B cell (primary cell): Measurements from ENCODE around the gene CD74. TPM values are rescaled to one million over a fixed set of nuclear protein-coding genes. Genes with fewer than 3 reads are reported as not detected.

ENCODE experiments used
- ATAC-seq: fragments of 200-7000 bp; cut with Tn5 transposase; one replicate; pipeline ENCODE4 v1.10.0; 2021; ENCODE audit warnings: low read depth, mild to moderate bottlenecking, moderate number of reproducible peaks, moderate library complexity
- CTCF ChIA-PET: fragments of 350-600 bp; sonication (Branson Sonifier 250); formaldehyde crosslinking; loops from one replicate; lab custom pipeline; 2021; ENCODE audit warnings: antibody characterized with exemption, inconsistent platforms; lab: Charles Lee
- POLR2A ChIA-PET: fragments of 350-600 bp; sonication (Branson Sonifier 250); formaldehyde crosslinking; loops from one replicate; lab custom pipeline; 2021; ENCODE audit warnings: antibody characterized with exemption; lab: Charles Lee
- DNase-seq: peaks from one replicate; pipeline ENCODE4 v3.0.0; 2013
- H2AFZ ChIP-seq: 2 replicates; pipeline ENCODE4 v1.6.1; 2012; ENCODE audit warnings: mild to moderate bottlenecking, low read depth, low read length; ENCODE audit not compliant: insufficient read depth, poor library complexity, severe bottlenecking
- H3K27ac ChIP-seq, 2 donors: 1 replicate in 1 of 2; 2 replicates in 1 of 2; pipeline ENCODE4 v1.5.1; 2012 to 2013; ENCODE audit warnings: low read length in 2 of 2, mild to moderate bottlenecking in 2 of 2, moderate library complexity in 1 of 2
- H3K27me3 ChIP-seq, 4 experiments: fragments of 200-600 bp in 1 of 4; sonication (generic) in 1 of 4; replicated peaks in 1 of 4; 1 replicate in 2 of 4; 2 replicates in 2 of 4; pipeline versions ENCODE4 v1.6.1 to v1.7.0; 2013 to 2016; ENCODE audit warnings: low read length in 3 of 4, mild to moderate bottlenecking in 2 of 4, mixed read lengths in 1 of 4, moderate library complexity in 1 of 4; ENCODE audit not compliant: insufficient read depth in 4 of 4, control insufficient read depth in 3 of 4; ENCODE audit errors: control extremely low read depth in 1 of 4
- H3K36me3 ChIP-seq, 2 experiments: replicated peaks in 1 of 2; 1 replicate in 1 of 2; 2 replicates in 1 of 2; pipeline versions ENCODE4 v1.6.1 to v1.7.1; 2013; ENCODE audit warnings: low read length in 1 of 2; ENCODE audit not compliant: insufficient read depth in 2 of 2, control insufficient read depth in 1 of 2; ENCODE audit errors: control extremely low read depth in 1 of 2, extremely low read depth in 1 of 2
- H3K4me1 ChIP-seq, 2 donors: fragments of 200-600 bp in 1 of 2; sonication (generic) in 1 of 2; 1 replicate in 1 of 2; 2 replicates in 1 of 2; pipeline versions ENCODE4 v1.5.1 to v1.6.1; 2013 to 2017; ENCODE audit warnings: low read length in 2 of 2; ENCODE audit not compliant: control insufficient read depth in 2 of 2, insufficient read depth in 2 of 2
- H3K4me2 ChIP-seq: replicated peaks from 2 replicates; pipeline ENCODE3; 2012; ENCODE audit warnings: mild to moderate bottlenecking, low read depth, low read length; ENCODE audit not compliant: poor library complexity, severe bottlenecking
- H3K4me3 ChIP-seq, 5 experiments: fragments of 200-600 bp in 1 of 5; sonication (generic) in 1 of 5; 1 replicate in 3 of 5; 2 replicates in 2 of 5; pipeline versions ENCODE4 v1.5.1 to v1.7.0; 2011 to 2016; ENCODE audit warnings: low read length in 4 of 5, mild to moderate bottlenecking in 4 of 5, low read depth in 2 of 5, control low read depth in 1 of 5, moderate library complexity in 1 of 5; ENCODE audit not compliant: insufficient read depth in 1 of 5; ENCODE audit errors: control extremely low read depth in 1 of 5, extremely low read depth in 1 of 5
- H3K79me2 ChIP-seq: fragments of 200-600 bp; sonication (generic); one replicate; pipeline ENCODE4 v1.6.0; 2016; ENCODE audit warnings: low read length; ENCODE audit not compliant: control insufficient read depth, insufficient read depth
- H3K9ac ChIP-seq: fragments of 200-600 bp; sonication (generic); 2 replicates; pipeline ENCODE4 v1.6.1; 2017; ENCODE audit warnings: mild to moderate bottlenecking, low read length, moderate library complexity
- H3K9me3 ChIP-seq, 3 donors: one replicate each; pipeline versions ENCODE4 v1.6.1 to v1.7.1; 2013; ENCODE audit warnings: low read length in 2 of 3; ENCODE audit not compliant: control insufficient read depth in 2 of 3, insufficient read depth in 1 of 3; ENCODE audit errors: control extremely low read depth in 1 of 3
- H4K20me1 ChIP-seq: 2 replicates; pipeline ENCODE4 v1.6.0; 2012; ENCODE audit warnings: mild to moderate bottlenecking, low read length; ENCODE audit not compliant: insufficient read depth, control insufficient read depth, poor library complexity, severe bottlenecking
- H3K27ac Mint-ChIP-seq: one replicate; pipeline ENCODE4 v1.8.0; 2021; ENCODE audit warnings: mixed read lengths
- H3K27me3 Mint-ChIP-seq: one replicate; pipeline ENCODE4 v1.8.0; 2021; ENCODE audit warnings: mixed read lengths
- H3K4me1 Mint-ChIP-seq: one replicate; pipeline ENCODE4 v1.8.0; 2021; ENCODE audit warnings: mixed read lengths
- H3K4me3 Mint-ChIP-seq: one replicate; pipeline ENCODE4 v1.8.0; 2021; ENCODE audit warnings: mixed read lengths
- H3K9me3 Mint-ChIP-seq: one replicate; pipeline ENCODE4 v1.8.0; 2022; ENCODE audit warnings: mixed read lengths; ENCODE audit not compliant: insufficient read depth
- EZH2 ChIP-seq: IDR thresholded peaks from 2 replicates; pipeline ENCODE4 v1.6.1; 2012; ENCODE audit warnings: borderline replicate concordance, low read depth, mild to moderate bottlenecking, moderate library complexity, low read length; ENCODE audit not compliant: insufficient read depth, poor library complexity, severe bottlenecking
- WGBS: methylation state at CpG from one replicate; pipeline ENCODE4 v1.1.5; 2013; ENCODE audit warnings: missing lambda C conversion rate; ENCODE audit not compliant: insufficient coverage; 5-methylcytosine and 5-hydroxymethylcytosine counted together
- intact Hi-C: fragments of 100-400 bp; cut with micrococcal nuclease; formaldehyde crosslinking; loops from one replicate; pipeline ENCODE4 v1.10.0; 2022
- polyA plus RNA-seq: library from polyadenylated mRNA; depleted of rRNA; stranded (reverse); fragments of >200 nt; gene quantifications from 2 replicates; pipeline ENCODE4 v1.2.3, GENCODE V29; 2012
- total RNA-seq, 2 donors: library from RNA; stranded (reverse); fragments of 120-200 nt in 1 of 2; gene quantifications; 1 replicate in 1 of 2; 2 replicates in 1 of 2; pipeline versions ENCODE4 v1.2.3 to v1.2.4, GENCODE V29; 2013 to 2022
- TF ChIP-seq, protein P1 (sequence below): fragments of 200-600 bp; IDR thresholded peaks from one replicate; pipeline ENCODE4 v1.8.0; 2022; ENCODE audit warnings: antibody characterized with exemption, mild to moderate bottlenecking

Gene CD74
- total and polyA plus RNA-seq, 2 donors (not counting 1 experiment from before 2014, with no cell fraction given), result 5,670 to 14,307 TPM

GRCh38 chr5:150397782-150398721, 14.7 kb downstream of the CD74 start:
- no peaks in the 10 kb centered on the region for H3K9me3 Mint-ChIP-seq
- Histone ChIP-seq H3K36me3 (peaks cover 0 to 81% of the 10 kb centered on the region in 2 experiments), H3K27me3 (no peaks in the 10 kb centered on the region), H3K9ac (no peak overlapping the region), H4K20me1 (peaks cover 87% of the 10 kb centered on the region), H3K9me3 (no peaks in the 10 kb centered on the region), H2AFZ (no peak overlapping the region), H3K4me1 (peaks cover 3 to 28% of the 10 kb centered on the region in 2 donors), H3K79me2 (peaks cover 4% of the 10 kb centered on the region), H3K4me2 (no peak overlapping the region), H3K4me3 (no peak overlapping the region), H3K27ac (peak overlapping the region; percentile 14 to 38)
- no peak for TF ChIP-seq EZH2
- TF ChIP-seq, protein P1, sequence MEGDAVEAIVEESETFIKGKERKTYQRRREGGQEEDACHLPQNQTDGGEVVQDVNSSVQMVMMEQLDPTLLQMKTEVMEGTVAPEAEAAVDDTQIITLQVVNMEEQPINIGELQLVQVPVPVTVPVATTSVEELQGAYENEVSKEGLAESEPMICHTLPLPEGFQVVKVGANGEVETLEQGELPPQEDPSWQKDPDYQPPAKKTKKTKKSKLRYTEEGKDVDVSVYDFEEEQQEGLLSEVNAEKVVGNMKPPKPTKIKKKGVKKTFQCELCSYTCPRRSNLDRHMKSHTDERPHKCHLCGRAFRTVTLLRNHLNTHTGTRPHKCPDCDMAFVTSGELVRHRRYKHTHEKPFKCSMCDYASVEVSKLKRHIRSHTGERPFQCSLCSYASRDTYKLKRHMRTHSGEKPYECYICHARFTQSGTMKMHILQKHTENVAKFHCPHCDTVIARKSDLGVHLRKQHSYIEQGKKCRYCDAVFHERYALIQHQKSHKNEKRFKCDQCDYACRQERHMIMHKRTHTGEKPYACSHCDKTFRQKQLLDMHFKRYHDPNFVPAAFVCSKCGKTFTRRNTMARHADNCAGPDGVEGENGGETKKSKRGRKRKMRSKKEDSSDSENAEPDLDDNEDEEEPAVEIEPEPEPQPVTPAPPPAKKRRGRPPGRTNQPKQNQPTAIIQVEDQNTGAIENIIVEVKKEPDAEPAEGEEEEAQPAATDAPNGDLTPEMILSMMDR, result peak; percentile 11
- 84% methylated on average over 8 of the region's 13 CpGs for WGBS
- H3K4me3 Mint-ChIP-seq, result no peak overlapping the region
- H3K27ac Mint-ChIP-seq, result peak overlapping the region; percentile 88
- POLR2A ChIA-PET, result interaction anchor here (1.3 to 15.5 kb wide), 5 partner anchors 9 to 52 kb away, joined by 4 to 286 read pairs (median 37); partner anchors contain the start of genes CD74 and RPS14
- DNase-seq (peak; percentile 76), ATAC-seq (no peak)
- no peaks in the 10 kb centered on the region for H3K27me3 Mint-ChIP-seq
- intact Hi-C loops, result loop anchor here (1.0 kb wide), 2 partner anchors 12 to 38 kb away; no protein-coding TSS in a partner anchor
- peaks cover 46% of the 10 kb centered on the region for H3K4me1 Mint-ChIP-seq
- CTCF ChIA-PET, result interaction anchor here (0.7 to 15.8 kb wide), 20 partner anchors 8 to 669 kb away, joined by 3 to 396 read pairs (median 5); partner anchors contain the start of genes CD74, PPARGC1B and RPS14
